ENCODE results near the gene LAT. TPM values are rescaled to one million over a fixed set of nuclear protein-coding genes. Genes with fewer than 3 reads are reported as not detected.
"Not testable (repeated sequence)": the region's sequence is repeated elsewhere in the genome, so short reads cannot be mapped to it uniquely, and the experiment has no call there.

The LAT gene
- total and polyA plus RNA-seq, 7 donors: 1.4 to 26.2 (median 7.1) TPM

GRCh38 chr16:28937222-28937876 is 47.5 kb upstream of the LAT start:
- Histone ChIP-seq H3K4me1 (peaks cover 0 to 11% (median 3%) of the 10 kb centered on the region in 4 donors), H3K4me3 (no peak overlapping the region), H3K36me3 (no peaks in the 10 kb centered on the region), H3K27me3 (no peaks in the 10 kb centered on the region), H3K9me3 (no peaks in the 10 kb centered on the region), H3K27ac (no peak overlapping the region)
- intact Hi-C loops (cut with DNase I): no loop called here
- TF ChIP-seq POLR2A (IDR thresholded peaks at IDR 0.05) (no peak), EP300 (IDR thresholded peaks at IDR 0.05) (no peak), CTCF (IDR thresholded peaks at IDR 0.05) (no peak), POLR2AphosphoS5 (IDR thresholded peaks at IDR 0.05) (no peak)
- WGBS, 2 donors: 64 to 84% methylated on average over 14 of the region's 14 CpGs
- no peak for DNase-seq

GRCh38 chr16:28938721-28939120 is 46.1 kb upstream of the LAT start:
- intact Hi-C loops (cut with DNase I): no loop called here

GRCh38 chr16:28939825-28940224 is 45.0 kb upstream of the LAT start:
- WGBS, 2 donors: 91 to 92% methylated on average over 7 of the region's 7 CpGs
- H3K36me3 ChIP-seq; intact Hi-C loops (cut with DNase I); H3K9me3 ChIP-seq; H3K27ac ChIP-seq; DNase-seq; H3K4me3 ChIP-seq; H3K27me3 ChIP-seq: not testable (repeated sequence)
- H3K4me1 ChIP-seq: peaks cover 0 to 11% (median 3%) of the 10 kb centered on the region in 4 donors

More at GRCh38 chr16:28938721-28939120, 46.1 kb upstream of the LAT start:
- no peaks in the 10 kb centered on the region for H3K9me3 ChIP-seq
- no peak for DNase-seq
- peaks cover 0 to 11% (median 3%) of the 10 kb centered on the region in 4 donors for H3K4me1 ChIP-seq
- WGBS, 2 donors: 84 to 92% methylated on average over 7 of the region's 7 CpGs
- H3K27me3 ChIP-seq: no peaks in the 10 kb centered on the region
- H3K36me3 ChIP-seq: no peaks in the 10 kb centered on the region
- H3K27ac ChIP-seq: no peak overlapping the region
- TF ChIP-seq EP300 (IDR thresholded peaks at IDR 0.05) (no peak), POLR2AphosphoS5 (IDR thresholded peaks at IDR 0.05) (no peak), POLR2A (IDR thresholded peaks at IDR 0.05) (no peak), CTCF (IDR thresholded peaks at IDR 0.05) (no peak)
- H3K4me3 ChIP-seq: no peak overlapping the region

- Histone ChIP-seq H3K27me3 (no peaks in the 10 kb centered on the region), H3K4me1 (peaks cover 0 to 10% (median 7%) of the 10 kb centered on the region in 4 donors), H3K36me3 (no peaks in the 10 kb centered on the region), H3K4me3 (no peak overlapping the region), H3K9me3 (no peaks in the 10 kb centered on the region), H3K27ac (no peak overlapping the region)
- TF ChIP-seq CTCF (IDR thresholded peaks at IDR 0.05) (no peak), POLR2A (IDR thresholded peaks at IDR 0.05) (no peak), EP300 (IDR thresholded peaks at IDR 0.05) (no peak), POLR2AphosphoS5 (IDR thresholded peaks at IDR 0.05) (no peak)
- no peak for DNase-seq
- intact Hi-C loops (cut with DNase I): no loop called here
These were observed 41.6 kb upstream of the LAT start for GRCh38 chr16:28943281-28943680.

GRCh38 chr16:28946681-28947080 is 38.2 kb upstream of the LAT start:
- Histone ChIP-seq H3K4me3 (no peak overlapping the region), H3K27ac (no peak overlapping the region), H3K36me3 (no peaks in the 10 kb centered on the region), H3K9me3 (no peaks in the 10 kb centered on the region), H3K27me3 (no peaks in the 10 kb centered on the region), H3K4me1 (peaks cover 0 to 19% (median 17%) of the 10 kb centered on the region in 4 donors)
- no peak for TF ChIP-seq EP300 (IDR thresholded peaks at IDR 0.05)
- TF ChIP-seq POLR2AphosphoS5 (IDR thresholded peaks at IDR 0.05): no peak
- no peak for TF ChIP-seq CTCF (IDR thresholded peaks at IDR 0.05)
- TF ChIP-seq POLR2A (IDR thresholded peaks at IDR 0.05): no peak
- 61 to 79% methylated on average over 4 of the region's 4 CpGs for WGBS, 2 donors
- DNase-seq: no peak
- intact Hi-C loops (cut with DNase I): loop anchor here (5.0 kb wide), 1 partner anchor 84 kb away; the partner anchor contains the start of gene SH2B1
